ENCODE data around the gene MOB4. TPM values are rescaled to one million over a fixed set of nuclear protein-coding genes. Genes with fewer than 3 reads are reported as not detected.
"Not testable (repeated sequence)": the region's sequence is repeated elsewhere in the genome, so short reads cannot be mapped to it uniquely, and the experiment has no call there.

MOB4 gene
- total RNA-seq, 2 donors from 2014 or later = 16.0 to 21.2 TPM

DNA sequence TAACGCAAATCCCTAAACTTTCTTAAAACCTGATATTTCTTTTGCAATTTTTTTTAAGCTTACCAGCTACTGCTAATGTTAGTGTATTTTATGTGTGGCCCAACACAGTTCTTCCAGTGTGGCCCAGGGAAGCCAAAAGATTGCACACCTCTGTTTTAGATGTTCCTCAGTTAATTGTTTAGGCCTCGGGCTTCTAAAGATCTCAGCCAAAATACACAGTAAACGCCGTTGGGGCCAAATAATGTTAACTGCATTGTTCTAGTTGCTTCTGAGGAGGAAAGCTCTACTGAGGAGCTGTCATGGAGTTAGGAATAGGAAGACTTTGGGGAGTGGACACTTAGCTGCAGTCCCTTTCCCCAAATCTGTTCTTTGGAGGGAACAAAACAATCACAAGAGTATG, 13.7 kb upstream of the MOB4 start:
- ATAC-seq (no peak), DNase-seq (ENCODE audit: low spot score in 2 of 2) (no peak)
- peak overlapping the region; percentile 95 to 96 for H3K27ac Mint-ChIP-seq
- no peaks in the 10 kb centered on the region for H3K9me3 Mint-ChIP-seq
- peaks cover 55 to 64% of the 10 kb centered on the region in 2 donors for H3K36me3 Mint-ChIP-seq

GRCh38 chr2:197502685-197503084, 13.2 kb upstream of the MOB4 start:
- Mint-ChIP-seq H3K9me3 (no peaks in the 10 kb centered on the region), H3K36me3 (peaks cover 50 to 60% of the 10 kb centered on the region in 2 donors), H3K27ac (peak overlapping the region; percentile 95 to 96)
- DNase-seq (ENCODE audit: low spot score in 2 of 2) (no peak), ATAC-seq (no peak)

- Mint-ChIP-seq H3K9me3 (no peaks in the 10 kb centered on the region), H3K36me3 (peaks cover 37 to 46% of the 10 kb centered on the region in 2 donors), H3K27ac (peak overlapping the region in 1 of 2 donors; percentile 84)
- ATAC-seq = no peak
- no peak for DNase-seq (ENCODE audit: low spot score in 2 of 2)
These were observed 11.9 kb upstream of the MOB4 start for GRCh38 chr2:197504000-197504399.

DNA sequence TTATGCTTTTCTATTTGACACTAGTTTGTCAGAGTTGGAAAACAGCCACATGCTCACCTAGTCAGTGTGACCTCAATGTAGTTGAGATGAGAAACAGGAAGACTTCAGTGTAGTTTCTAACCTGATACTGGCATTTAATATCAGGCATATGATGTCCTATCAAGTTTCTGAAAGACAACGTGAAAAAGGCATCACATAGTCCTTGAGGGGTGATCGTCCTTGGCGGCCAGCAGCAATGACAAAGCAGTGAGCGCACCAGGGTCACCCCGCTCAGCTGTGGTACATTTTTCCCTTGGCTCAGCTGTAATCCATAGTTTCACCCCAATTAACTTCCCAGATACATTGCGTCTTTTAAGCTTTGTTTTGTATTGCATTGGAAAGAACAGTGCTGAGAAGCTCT, 11.4 kb upstream of the MOB4 start:
- DNase-seq (ENCODE audit: low spot score in 2 of 2) (no peak), ATAC-seq (no peak)
- Mint-ChIP-seq H3K9me3 (no peaks in the 10 kb centered on the region), H3K27ac (no peak overlapping the region), H3K36me3 (peaks cover 35 to 44% of the 10 kb centered on the region in 2 donors)

- peaks cover 19 to 28% of the 10 kb centered on the region in 2 donors for H3K36me3 Mint-ChIP-seq
- DNase-seq (ENCODE audit: low spot score in 2 of 2) (no peak), ATAC-seq (no peak)
- H3K27ac Mint-ChIP-seq = no peak overlapping the region
- H3K9me3 Mint-ChIP-seq = no peaks in the 10 kb centered on the region
These were observed 9.2 kb upstream of the MOB4 start for GRCh38 chr2:197506658-197507057.

DNA sequence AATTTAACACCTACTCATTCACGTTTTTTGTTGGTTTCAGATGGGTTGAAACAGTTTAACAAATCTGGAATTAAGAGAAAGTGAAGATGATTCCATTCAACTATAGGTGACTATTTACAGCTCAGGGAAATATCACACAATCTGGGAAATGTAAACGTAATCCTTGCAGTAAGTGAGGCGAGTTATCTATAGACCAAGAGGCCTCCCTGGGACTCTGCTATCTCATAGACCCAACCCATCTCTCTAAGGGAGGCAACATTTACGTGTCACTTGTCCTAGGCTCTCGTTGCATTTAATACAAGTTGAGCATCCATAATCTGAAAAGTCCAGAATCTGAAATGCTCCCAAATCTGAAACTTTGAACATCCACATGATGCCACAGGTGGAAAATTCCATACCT, 2.0 kb upstream of the MOB4 start:
- Mint-ChIP-seq H3K27ac (no peak overlapping the region), H3K9me3 (no peaks in the 10 kb centered on the region), H3K36me3 (peaks cover 13 to 15% of the 10 kb centered on the region in 2 donors)
- no peak for ATAC-seq
- no peak for DNase-seq (ENCODE audit: low spot score in 2 of 2)

DNA sequence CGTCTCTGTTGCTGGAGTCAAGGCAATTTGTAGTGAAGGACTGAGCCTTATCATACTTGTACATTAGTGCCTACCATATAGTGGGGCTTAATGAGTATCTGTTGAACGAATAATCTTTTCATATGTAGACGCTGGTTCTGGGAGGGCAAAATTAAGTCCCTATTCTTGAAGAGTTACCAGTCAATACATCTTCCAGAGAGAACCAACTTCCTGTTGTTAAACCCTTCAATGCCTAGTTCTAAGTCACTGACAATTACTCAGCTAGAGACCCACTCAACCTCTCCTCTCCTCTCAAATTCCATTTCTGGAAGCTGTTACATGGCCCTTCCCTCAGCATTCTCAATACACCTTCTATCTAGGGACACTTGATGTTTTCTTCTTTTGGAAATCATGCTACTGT, 1.1 kb upstream of the MOB4 start:
- Mint-ChIP-seq H3K36me3 (peaks cover 13 to 15% of the 10 kb centered on the region in 2 donors), H3K27ac (peak overlapping the region; percentile 89 to 97), H3K9me3 (no peaks in the 10 kb centered on the region)
- DNase-seq (ENCODE audit: low spot score in 2 of 2) (no peak), ATAC-seq (no peak)

- Mint-ChIP-seq H3K27ac (peak overlapping the region; percentile 89 to 97), H3K36me3 (peaks cover 16 to 19% of the 10 kb centered on the region in 2 donors), H3K9me3 (no peaks in the 10 kb centered on the region)
- peak; percentile 3 to 10 for ATAC-seq
- no peak for DNase-seq (ENCODE audit: low spot score in 2 of 2)
These were observed 539 bp upstream of the MOB4 start for GRCh38 chr2:197515315-197515738.

GRCh38 chr2:197516393-197516761, 511 bp downstream of the MOB4 start:
- Mint-ChIP-seq H3K9me3 (peaks cover 0 to 4% of the 10 kb centered on the region in 2 donors), H3K27ac (peak overlapping the region; percentile 89 to 98), H3K36me3 (peaks cover 25 to 29% of the 10 kb centered on the region in 2 donors)
- ATAC-seq (peak; percentile 2 to 26), DNase-seq (ENCODE audit: low spot score in 2 of 2) (peak in 1 of 2 donors; percentile 20)

GRCh38 chr2:197517150-197517549, 1.3 kb downstream of the MOB4 start:
- no peak for ATAC-seq
- peaks cover 25 to 29% of the 10 kb centered on the region in 2 donors for H3K36me3 Mint-ChIP-seq
- H3K9me3 Mint-ChIP-seq = peaks cover 0 to 4% of the 10 kb centered on the region in 2 donors
- peak overlapping the region; percentile 89 to 98 for H3K27ac Mint-ChIP-seq
- DNase-seq (ENCODE audit: low spot score in 2 of 2) = no peak

GRCh38 chr2:197538412-197538811, 22.5 kb downstream of the MOB4 start:
- Mint-ChIP-seq H3K9me3 (no peaks in the 10 kb centered on the region), H3K27ac (no peak overlapping the region), H3K36me3 (peaks cover 0 to 57% of the 10 kb centered on the region in 2 donors)
- DNase-seq (ENCODE audit: low spot score in 2 of 2) (no peak), ATAC-seq (no peak)

- H3K27ac Mint-ChIP-seq = peak overlapping the region in 1 of 2 donors; percentile 9
These were observed 23.9 kb downstream of the MOB4 start for GRCh38 chr2:197539734-197540133.

DNA sequence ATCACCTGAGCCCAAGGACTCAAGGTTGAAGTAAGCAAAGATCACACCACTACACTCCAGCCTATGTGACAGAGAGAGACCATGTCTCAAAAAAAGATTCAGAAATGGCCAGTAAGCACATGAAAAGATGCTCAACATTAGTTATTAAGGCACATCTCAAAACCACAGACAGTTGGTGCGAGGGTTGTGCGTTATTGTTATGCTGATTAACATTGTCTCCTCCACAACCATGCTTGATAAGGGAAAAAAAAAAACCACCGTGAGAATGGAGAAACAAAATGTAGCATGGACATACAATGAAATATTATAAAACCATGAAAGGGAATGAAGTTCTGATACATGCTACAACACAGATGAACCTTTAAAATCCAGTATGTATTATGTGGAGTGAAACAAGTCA, 27.3 kb downstream of the MOB4 start:
- Mint-ChIP-seq H3K27ac (no peak overlapping the region), H3K36me3 (peaks cover 0 to 35% of the 10 kb centered on the region in 2 donors), H3K9me3 (no peaks in the 10 kb centered on the region)
- no peak for ATAC-seq
- DNase-seq (ENCODE audit: low spot score in 2 of 2) = no peak

More at GRCh38 chr2:197539734-197540133, 23.9 kb downstream of the MOB4 start:
- no peak for ATAC-seq
- no peak for DNase-seq (ENCODE audit: low spot score in 2 of 2)
- Mint-ChIP-seq H3K9me3 (no peaks in the 10 kb centered on the region), H3K36me3 (peaks cover 0 to 51% of the 10 kb centered on the region in 2 donors)

GRCh38 chr2:197547163-197547900, 31.5 kb downstream of the MOB4 start:
- no peaks in the 10 kb centered on the region for H3K9me3 Mint-ChIP-seq
- peak overlapping the region; percentile 23 to 31 for H3K27ac Mint-ChIP-seq
- peaks cover 0 to 7% of the 10 kb centered on the region in 2 donors for H3K36me3 Mint-ChIP-seq
- DNase-seq (ENCODE audit: low spot score in 2 of 2) (no peak), ATAC-seq (no peak)

GRCh38 chr2:197548582-197548981, 32.7 kb downstream of the MOB4 start:
- H3K9me3 Mint-ChIP-seq = no peaks in the 10 kb centered on the region
- H3K27ac Mint-ChIP-seq = no peak overlapping the region
- DNase-seq (ENCODE audit: low spot score in 2 of 2) (no peak), ATAC-seq (no peak)
- H3K36me3 Mint-ChIP-seq = peaks cover 0 to under 1% of the 10 kb centered on the region in 2 donors

DNA sequence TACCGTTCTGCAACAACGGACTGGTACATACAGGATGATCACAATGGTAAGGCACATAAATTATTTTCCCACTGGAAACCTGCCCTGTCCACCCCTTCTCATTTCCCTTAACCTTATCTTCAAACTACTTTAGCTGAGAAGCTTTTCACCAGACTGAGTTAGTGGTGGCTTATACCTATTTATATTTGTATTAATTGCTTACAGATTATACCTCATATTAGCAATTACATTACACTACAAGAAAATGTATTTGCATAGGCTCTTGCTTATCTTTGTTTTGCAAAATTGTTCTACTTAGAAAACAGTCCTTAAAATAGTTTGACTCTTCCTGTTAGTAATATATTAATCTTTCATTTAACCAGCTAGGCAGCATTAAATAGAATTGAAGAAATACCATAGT, 35.4 kb downstream of the MOB4 start:
- H3K36me3 Mint-ChIP-seq; H3K27ac Mint-ChIP-seq; H3K9me3 Mint-ChIP-seq; ATAC-seq; DNase-seq (ENCODE audit: low spot score in 2 of 2): not testable (repeated sequence)

- Mint-ChIP-seq H3K36me3 (peaks cover 5 to 6% of the 10 kb centered on the region in 2 donors), H3K27ac (no peak overlapping the region), H3K9me3 (no peaks in the 10 kb centered on the region)
- DNase-seq (ENCODE audit: low spot score in 2 of 2) (no peak), ATAC-seq (no peak)
These were observed 39.6 kb downstream of the MOB4 start for GRCh38 chr2:197555467-197555866.

- Mint-ChIP-seq H3K36me3 (peaks cover 5 to 6% of the 10 kb centered on the region in 2 donors), H3K9me3 (no peaks in the 10 kb centered on the region), H3K27ac (peak overlapping the region; percentile 10 to 67)
- ATAC-seq (no peak), DNase-seq (ENCODE audit: low spot score in 2 of 2) (no peak)
These were observed 40.6 kb downstream of the MOB4 start for GRCh38 chr2:197556456-197556855.
